Tibial nerve (tissue), 4 donors: ENCODE data around the gene WDR27. TPM values are rescaled to one million over a fixed set of nuclear protein-coding genes. Genes with fewer than 3 reads are reported as not detected.

Experiments
- DNase-seq, 2 donors: peaks; one replicate each; pipeline ENCODE4 v3.0.0-alpha.2; 2019; ENCODE audit warnings: low spot score in 2 of 2
- H3K27ac ChIP-seq, 4 donors: fragments of 200-600 bp; sonication (generic) in 3 of 4; one replicate each; pipeline ENCODE4 v1.5.1; 2017 to 2019; ENCODE audit warnings: mild to moderate bottlenecking in 1 of 4
- H3K27me3 ChIP-seq, 2 donors: fragments of 200-600 bp; sonication (generic) in 1 of 2; one replicate each; pipeline versions ENCODE4 v1.5.1 to v1.6.0; 2017 to 2019
- H3K36me3 ChIP-seq, 3 donors: fragments of 200-600 bp; sonication (generic); one replicate each; pipeline ENCODE4 v1.5.1; 2018 to 2019
- H3K4me1 ChIP-seq, 4 donors: fragments of 200-600 bp; sonication (generic) in 3 of 4; one replicate each; pipeline ENCODE4 v1.5.1; 2017 to 2019
- H3K4me3 ChIP-seq, 4 donors: fragments of 200-600 bp; sonication (generic) in 3 of 4; one replicate each; pipeline ENCODE4 v1.5.1; 2017 to 2019; ENCODE audit warnings: mild to moderate bottlenecking in 1 of 4, moderate library complexity in 1 of 4
- H3K9me3 ChIP-seq, 4 donors: fragments of 200-600 bp; sonication (generic) in 3 of 4; one replicate each; pipeline ENCODE4 v1.5.1; 2017 to 2019
- CTCF ChIP-seq, 5 experiments: fragments of 200-600 bp in 3 of 5; fragments of 450-650 bp in 2 of 5; sonication (generic) in 3 of 5; IDR thresholded peaks; one replicate each; pipeline ENCODE4 v1.5.1; 2016 to 2019; ENCODE audit warnings: antibody characterized with exemption in 5 of 5, mild to moderate bottlenecking in 3 of 5, moderate library complexity in 2 of 5
- EP300 ChIP-seq, 2 donors: sonication (generic); formaldehyde crosslinking; IDR thresholded peaks; one replicate each; pipeline ENCODE4 v1.6.1; 2017; ENCODE audit warnings: antibody characterized with exemption in 2 of 2, mild to moderate bottlenecking in 1 of 2
- POLR2A ChIP-seq, 2 donors: fragments of 450-650 bp; IDR thresholded peaks; one replicate each; pipeline ENCODE4 v1.6.1; 2017; ENCODE audit warnings: antibody characterized with exemption in 2 of 2, mild to moderate bottlenecking in 2 of 2, moderate library complexity in 2 of 2
- WGBS, 2 donors: methylation state at CpG; one replicate each; pipeline ENCODE4 v1.1.5; 2018; 5-methylcytosine and 5-hydroxymethylcytosine counted together
- total RNA-seq, 4 donors: library from RNA; depleted of rRNA; stranded (reverse); fragments of >200 nt; gene quantifications; one replicate each; pipeline ENCODE4 v1.1.0, GENCODE V29; 2016

WDR27 gene
- total RNA-seq, 4 donors from 2014 or later, result 33.9 to 57.5 (median 52.5) TPM

- peaks cover 0 to 10% (median 1%) of the 10 kb centered on the region in 4 donors for H3K9me3 ChIP-seq
- no peaks in the 10 kb centered on the region for H3K4me1 ChIP-seq
- H3K36me3 ChIP-seq, result no peaks in the 10 kb centered on the region
- no peak overlapping the region for H3K27ac ChIP-seq
- 72 to 84% methylated on average over 1 of the region's 1 CpG for WGBS, 2 donors
- H3K4me3 ChIP-seq, result no peak overlapping the region
- no peaks in the 10 kb centered on the region for H3K27me3 ChIP-seq
- TF ChIP-seq POLR2A (IDR thresholded peaks at IDR 0.05) (no peak), EP300 (IDR thresholded peaks at IDR 0.05) (no peak)
- DNase-seq, result no peak
Measured at GRCh38 chr6:169510871-169511270, 191.0 kb downstream of the WDR27 start.

- TF ChIP-seq EP300 (IDR thresholded peaks at IDR 0.05) (no peak), POLR2A (IDR thresholded peaks at IDR 0.05) (no peak), CTCF (IDR thresholded peaks at IDR 0.05) (no peak)
- H3K4me3 ChIP-seq, result no peak overlapping the region
- 97 to 98% methylated on average over 1 of the region's 1 CpG for WGBS, 2 donors
- H3K27me3 ChIP-seq, result no peaks in the 10 kb centered on the region
- no peak for DNase-seq
- H3K4me1 ChIP-seq, result no peaks in the 10 kb centered on the region
- peaks cover 0 to 10% (median 1%) of the 10 kb centered on the region in 4 donors for H3K9me3 ChIP-seq
- no peaks in the 10 kb centered on the region for H3K36me3 ChIP-seq
- H3K27ac ChIP-seq, result no peak overlapping the region
Measured at GRCh38 chr6:169508452-169508851, 193.4 kb downstream of the WDR27 start.

- DNase-seq, result no peak
- no peak overlapping the region for H3K4me3 ChIP-seq
- peaks cover 0 to 6% (median 1%) of the 10 kb centered on the region in 4 donors for H3K9me3 ChIP-seq
- peaks cover 0 to 19% (median 0%) of the 10 kb centered on the region in 4 donors for H3K4me1 ChIP-seq
- H3K36me3 ChIP-seq, result peaks cover 0 to 12% (median 0%) of the 10 kb centered on the region in 3 donors
- H3K27ac ChIP-seq, result no peak overlapping the region
- no peak for TF ChIP-seq POLR2A (IDR thresholded peaks at IDR 0.05)
- no peak for TF ChIP-seq CTCF (IDR thresholded peaks at IDR 0.05)
- no peak for TF ChIP-seq EP300 (IDR thresholded peaks at IDR 0.05)
- WGBS, 2 donors, result 54 to 61% methylated on average over 4 of the region's 4 CpGs
- no peaks in the 10 kb centered on the region for H3K27me3 ChIP-seq
Measured at GRCh38 chr6:169503422-169504152, 198.2 kb downstream of the WDR27 start.

GRCh38 chr6:169502445-169502844 is 199.4 kb downstream of the WDR27 start:
- no peak for TF ChIP-seq POLR2A (IDR thresholded peaks at IDR 0.05)
- TF ChIP-seq CTCF (IDR thresholded peaks at IDR 0.05), result no peak
- TF ChIP-seq EP300 (IDR thresholded peaks at IDR 0.05), result no peak
- 91 to 95% methylated on average over 22 of the region's 22 CpGs for WGBS, 2 donors
- Histone ChIP-seq H3K9me3 (peaks cover 0 to 3% (median 0%) of the 10 kb centered on the region in 4 donors), H3K27me3 (no peaks in the 10 kb centered on the region), H3K4me3 (no peak overlapping the region), H3K27ac (no peak overlapping the region), H3K4me1 (peaks cover 0 to 19% (median 0%) of the 10 kb centered on the region in 4 donors), H3K36me3 (peaks cover 0 to 12% (median 0%) of the 10 kb centered on the region in 3 donors)
- DNase-seq, result no peak

- TF ChIP-seq EP300 (IDR thresholded peaks at IDR 0.05) (no peak), POLR2A (IDR thresholded peaks at IDR 0.05) (no peak), CTCF (IDR thresholded peaks at IDR 0.05) (no peak)
- Histone ChIP-seq H3K9me3 (peaks cover 0 to 9% (median 0%) of the 10 kb centered on the region in 4 donors), H3K27ac (no peak overlapping the region), H3K36me3 (peaks cover 0 to 12% (median 0%) of the 10 kb centered on the region in 3 donors), H3K4me1 (peaks cover 0 to 19% (median 0%) of the 10 kb centered on the region in 4 donors), H3K4me3 (no peak overlapping the region), H3K27me3 (no peaks in the 10 kb centered on the region)
- DNase-seq, result no peak
- WGBS, 2 donors, result 92 to 96% methylated on average over 31 to 32 of the region's 32 CpGs
Measured at GRCh38 chr6:169501777-169502313, 200.0 kb downstream of the WDR27 start.
